K562 (cell line): Measurements from ENCODE around the gene COQ6. TPM values are rescaled to one million over a fixed set of nuclear protein-coding genes. Genes with fewer than 3 reads are reported as not detected.

ENCODE experiments used
- ATAC-seq: fragments of 200-7000 bp; cut with Tn5 transposase; 3 replicates; pipeline ENCODE4 v1.9.1; 2020; ENCODE audit warnings: moderate library complexity
- BruUV-seq: library from RNA; stranded (reverse); fragments of 400-500 nt; replicated peaks from 2 replicates; lab custom pipeline; 2021; lab: Mats Ljungman, UMichigan
- CTCF ChIA-PET: fragments of 300-600 bp; formaldehyde crosslinking; extraction: SDS; loops from one replicate; lab custom pipeline; 2021; ENCODE audit warnings: low intra/inter-chr PET ratio; lab: Yijun Ruan, JAX
- POLR2A ChIA-PET: fragments of 300-600, 350-650 bp; sonication (Branson Sonifier 250); formaldehyde crosslinking; extraction: SDS; loops from one replicate; lab custom pipeline; 2021; ENCODE audit warnings: antibody characterized with exemption, inconsistent platforms; lab: Yijun Ruan, JAX
- DNase-seq, 4 experiments: peaks; one replicate each; pipeline versions ENCODE4 v3.0.0 to v3.0.0-alpha.2; 2011 to 2018; ENCODE audit warnings: low spot score in 3 of 4, mixed read lengths in 3 of 4; ENCODE audit errors: extremely low read depth in 1 of 4
- FAIRE-seq: peaks from 2 replicates; lab custom pipeline; 2011; peaks lifted over from hg19 to GRCh38; lab: Jason Lieb, UNC
- H2AFZ ChIP-seq: 2 replicates; pipeline ENCODE4 v1.6.0; 2011; ENCODE audit warnings: low read depth, low read length, control low read depth, inconsistent platforms
- H3K27ac ChIP-seq: fragments of 200-600 bp; 3 replicates; pipeline ENCODE4 v1.8.0; 2011; ENCODE audit warnings: low read depth, mild to moderate bottlenecking, control low read depth, inconsistent platforms, low read length, moderate library complexity, mixed read lengths; ENCODE audit errors: extremely low read depth
- H3K27me3 ChIP-seq, 2 experiments: fragments of 300-600 bp in 1 of 2; 2 replicates in 1 of 2; 3 replicates in 1 of 2; pipeline versions ENCODE4 v1.6.0 to v1.8.0; 2011; ENCODE audit warnings: inconsistent platforms in 2 of 2, low read length in 2 of 2, mild to moderate bottlenecking in 1 of 2, mixed read lengths in 1 of 2, moderate library complexity in 1 of 2; ENCODE audit not compliant: control insufficient read depth in 2 of 2, insufficient read depth in 2 of 2
- H3K36me3 ChIP-seq: fragments of 300-600 bp; 3 replicates; pipeline ENCODE4 v1.8.0; 2011; ENCODE audit warnings: mild to moderate bottlenecking, low read length, inconsistent platforms; ENCODE audit not compliant: control insufficient read depth, insufficient read depth
- H3K4me1 ChIP-seq, 2 experiments: fragments of 200-600 bp in 1 of 2; replicated peaks in 1 of 2; 2 replicates in 1 of 2; 3 replicates in 1 of 2; pipeline versions ENCODE4 v1.5.1 to v1.8.0; 2011; ENCODE audit warnings: inconsistent platforms in 2 of 2, low read length in 2 of 2, mild to moderate bottlenecking in 1 of 2, mixed read lengths in 1 of 2, moderate library complexity in 1 of 2; ENCODE audit not compliant: control insufficient read depth in 2 of 2, insufficient read depth in 2 of 2
- H3K4me2 ChIP-seq: 2 replicates; pipeline ENCODE4 v1.6.1; 2011; ENCODE audit warnings: low read length, control low read depth, inconsistent platforms, mixed read lengths; ENCODE audit not compliant: insufficient read depth
- H3K4me3 ChIP-seq: fragments of 200-600 bp; sonication (generic), shearing (Covaris generic); 2 replicates; pipeline ENCODE4 v1.5.1; 2016; ENCODE audit warnings: control low read depth, inconsistent platforms
- H3K79me2 ChIP-seq: fragments of 200-600 bp; 3 replicates; pipeline ENCODE4 v1.8.0; 2011; ENCODE audit warnings: low read length, inconsistent platforms; ENCODE audit not compliant: control insufficient read depth, insufficient read depth
- H3K9ac ChIP-seq, 2 experiments: 2 replicates each; pipeline versions ENCODE4 v1.6.0 to v1.6.1; 2011; ENCODE audit warnings: low read depth in 2 of 2, low read length in 2 of 2, control low read depth in 1 of 2, inconsistent platforms in 1 of 2, mild to moderate bottlenecking in 1 of 2, mixed read lengths in 1 of 2; ENCODE audit not compliant: insufficient read depth in 1 of 2
- H3K9me1 ChIP-seq: one replicate; pipeline ENCODE4 v1.6.0; 2011; ENCODE audit warnings: inconsistent platforms, mild to moderate bottlenecking, low read length, moderate library complexity; ENCODE audit not compliant: control insufficient read depth, insufficient read depth
- H3K9me3 ChIP-seq: replicated peaks from 2 replicates; pipeline ENCODE4 v1.5.1; 2011; ENCODE audit warnings: low read depth, low read length, inconsistent platforms; ENCODE audit not compliant: control insufficient read depth, insufficient read depth
- H4K20me1 ChIP-seq: replicated peaks from 2 replicates; pipeline ENCODE4 v1.6.1; 2011; ENCODE audit warnings: low read length, inconsistent platforms, mixed read lengths; ENCODE audit not compliant: control insufficient read depth, insufficient read depth
- BRF1 ChIP-seq: IDR thresholded peaks from 3 replicates; pipeline ENCODE4 v1.6.1; 2011; ENCODE audit warnings: borderline replicate concordance, mild to moderate bottlenecking; ENCODE audit not compliant: insufficient read length; ENCODE audit errors: extremely low read depth
- CREB5 ChIP-seq: fragments of 250-450 bp; sonication (Bioruptor Pico); IDR thresholded peaks from 2 replicates; pipeline ENCODE4 v1.5.0; 2020; ENCODE audit warnings: mild to moderate bottlenecking
- LARP7 ChIP-seq: fragments of 450-650 bp; IDR thresholded peaks from 2 replicates; pipeline ENCODE4 v1.6.1; 2016
- NFE2L1 ChIP-seq: fragments of 450-650 bp; IDR thresholded peaks from 2 replicates; pipeline ENCODE4 v1.6.1; 2016; ENCODE audit warnings: missing genetic modification characterization, low read depth, mild to moderate bottlenecking, missing compliant biosample characterization, moderate library complexity, borderline replicate concordance
- POU5F1 ChIP-seq: fragments of 150-350 bp; IDR thresholded peaks from 2 replicates; pipeline ENCODE4 v1.6.1; 2014; ENCODE audit warnings: borderline replicate concordance, low read length, low read depth, mild to moderate bottlenecking; ENCODE audit not compliant: partially characterized antibody
- RCOR1 ChIP-seq, 2 experiments: IDR thresholded peaks; 2 replicates each; pipeline ENCODE4 v1.6.1; 2012; ENCODE audit warnings: low read depth in 2 of 2, low read length in 2 of 2, borderline replicate concordance in 1 of 2, improper control_type of control experiment in 1 of 2
- SAFB ChIP-seq: fragments of 200-400 bp; formaldehyde crosslinking; IDR thresholded peaks from 2 replicates; pipeline ENCODE4 v1.6.1; 2017; ENCODE audit warnings: low read depth, low read length, borderline replicate concordance
- SIN3B ChIP-seq: fragments of 450-650 bp; IDR thresholded peaks from 2 replicates; pipeline ENCODE4 v1.6.1; 2017; ENCODE audit warnings: low read depth, mild to moderate bottlenecking, moderate library complexity
- SMARCA4 ChIP-seq: fragments of 450-650 bp; IDR thresholded peaks from 2 replicates; pipeline ENCODE4 v1.6.1; 2016
- TFAM ChIP-seq: fragments of 250-450 bp; sonication (Bioruptor Pico); conservative IDR thresholded peaks from 2 replicates; pipeline ENCODE4 v1.5.0; 2021; ENCODE audit warnings: mild to moderate bottlenecking, moderate library complexity
- ZBTB11 ChIP-seq, 3 experiments: fragments of 200-800 bp in 1 of 3; fragments of 250-450 bp in 1 of 3; fragments of 450-650 bp in 1 of 3; sonication (Bioruptor Pico) in 1 of 3; sonication (Bioruptor generic) in 1 of 3; formaldehyde crosslinking in 1 of 3; IDR thresholded peaks; 2 replicates each; pipeline versions ENCODE4 v1.6.1 to v1.8.0; 2016 to 2022; ENCODE audit warnings: mild to moderate bottlenecking in 2 of 3, missing genetic modification characterization in 2 of 3, missing compliant biosample characterization in 1 of 3, moderate library complexity in 1 of 3
- ZBTB5 ChIP-seq: fragments of 450-650 bp; IDR thresholded peaks from 2 replicates; pipeline ENCODE4 v1.6.1; 2017; ENCODE audit warnings: antibody characterized with exemption
- ZNF274 ChIP-seq: IDR thresholded peaks from 2 replicates; pipeline ENCODE4 v1.6.1; 2011; ENCODE audit warnings: low read depth, mild to moderate bottlenecking, low read length, moderate library complexity, borderline replicate concordance
- ZNF766 ChIP-seq: fragments of 200-800 bp; sonication (Bioruptor generic); conservative IDR thresholded peaks from 2 replicates; pipeline ENCODE4 v1.6.1; 2016; ENCODE audit warnings: missing genetic modification characterization, missing compliant biosample characterization
- ZNF785 ChIP-seq: fragments of 250-450 bp; sonication (Bioruptor Pico); IDR thresholded peaks from 2 replicates; pipeline ENCODE4 v1.4.0; 2020; ENCODE audit warnings: mild to moderate bottlenecking
- WGBS: fragments of 100-300 bp; shearing (Covaris generic); methylation state at CpG from one replicate; pipeline ENCODE4 v1.1.6; 2016; ENCODE audit warnings: low coverage, mixed read lengths; ENCODE audit not compliant: insufficient coverage; ENCODE audit errors: missing lambda C conversion rate; 5-methylcytosine and 5-hydroxymethylcytosine counted together
- in situ Hi-C: fragments of 300-500 bp; cut with MboI; formaldehyde crosslinking; loops from 4 replicates; pipeline ENCODE4 v1.15.0; 2018; ENCODE audit warnings: inconsistent platforms, mixed read lengths
- intact Hi-C: fragments of 100-400 bp; cut with micrococcal nuclease; formaldehyde crosslinking; loops from 2 replicates; pipeline ENCODE4 v1.14.2; 2022
- polyA plus RNA-seq, 8 experiments: library from polyadenylated mRNA; depleted of rRNA in 4 of 8; stranded (reverse) in 5 of 8; unstranded in 3 of 8; fragments of >200 nt; fragmentation: Nextera tagmentation in 2 of 8; fragmentation: Illumina TruSeq in 1 of 8; extraction: Ambion mirVana in 2 of 8; extraction: Trizol in 1 of 8; gene quantifications; 2 replicates each; pipeline versions ENCODE4 v1.2.1 to v1.2.3, GENCODE V29; 2011 to 2014; ENCODE audit warnings: inconsistent platforms in 1 of 8, missing spikeins in 1 of 8
- total RNA-seq, 7 experiments: library from RNA; depleted of rRNA in 6 of 7; stranded (reverse); fragments of >200 nt in 6 of 7; fragmentation: Illumina TruSeq in 2 of 7; extraction: Trizol in 2 of 7; gene quantifications; 2 replicates each; pipeline versions ENCODE4 v1.2.1 to v1.2.3, GENCODE V29; 2011 to 2021; ENCODE audit warnings: low replicate concordance in 1 of 7

Gene COQ6
- total and polyA plus RNA-seq, 9 of the 15 experiments (the other 6 are each of a cell fraction or from before 2014, with no cell fraction given) = 4.3 to 29.0 (median 11.7) TPM

GRCh38 chr14:73997944-73998447 is 47.9 kb downstream of the COQ6 start:
- DNase-seq (no peak), ATAC-seq (no peak), FAIRE-seq (no peak)
- intact Hi-C loops = no loop called here
- TF ChIP-seq ZNF766 (CRISPR knock-in tag) (no peak), BRF1 (no peak), SIN3B (no peak), SMARCA4 (no peak), ZNF274 (no peak), ZBTB11 (CRISPR knock-in tag; IDR thresholded peaks at IDR 0.05) (no peak), ZBTB5 (no peak), POU5F1 (no peak), ZNF785 (CRISPR knock-in tag) (no peak), CREB5 (CRISPR knock-in tag) (no peak), LARP7 (no peak), RCOR1 (IDR thresholded peaks at IDR 0.05; ENCODE audit: borderline replicate concordance in 1 of 2, low read depth in 2 of 2, low read length in 2 of 2) (no peak), NFE2L1 (tag) (no peak), TFAM (CRISPR knock-in tag) (no peak), SAFB (no peak)
- no peaks in the 10 kb centered on the region for H3K9me1 ChIP-seq
- H3K4me2 ChIP-seq = no peak overlapping the region
- H3K36me3 ChIP-seq = peaks cover 18% of the 10 kb centered on the region; the same call in 2 of the 3 replicates
- no peaks in the 10 kb centered on the region for H3K27me3 ChIP-seq
- 70% methylated on average over 7 of the region's 7 CpGs for WGBS
- CTCF ChIA-PET = no interaction called here
- no peaks in the 10 kb centered on the region for H3K4me1 ChIP-seq
- H3K9ac ChIP-seq = peak overlapping the region in 1 of 2 experiments; percentile 17; a peak in 1 of 4 replicates
- H3K4me3 ChIP-seq = no peak overlapping the region
- H3K9me3 ChIP-seq = no peaks in the 10 kb centered on the region
- BruUV-seq = no TSS peak
- H4K20me1 ChIP-seq = no peaks in the 10 kb centered on the region
- POLR2A ChIA-PET = interaction anchor here (0.6 to 1.4 kb wide), 4 partner anchors 14 to 726 kb away, joined by 3 to 6 read pairs (median 4); partner anchors contain the start of genes BBOF1 and ENTPD5
- in situ Hi-C loops = no loop called here
- no peak overlapping the region for H2AFZ ChIP-seq
- H3K79me2 ChIP-seq = no peaks in the 10 kb centered on the region
- no peak overlapping the region for H3K27ac ChIP-seq
